Measurements from ENCODE around the gene KCNMA1.

KCNMA1 gene

DNA sequence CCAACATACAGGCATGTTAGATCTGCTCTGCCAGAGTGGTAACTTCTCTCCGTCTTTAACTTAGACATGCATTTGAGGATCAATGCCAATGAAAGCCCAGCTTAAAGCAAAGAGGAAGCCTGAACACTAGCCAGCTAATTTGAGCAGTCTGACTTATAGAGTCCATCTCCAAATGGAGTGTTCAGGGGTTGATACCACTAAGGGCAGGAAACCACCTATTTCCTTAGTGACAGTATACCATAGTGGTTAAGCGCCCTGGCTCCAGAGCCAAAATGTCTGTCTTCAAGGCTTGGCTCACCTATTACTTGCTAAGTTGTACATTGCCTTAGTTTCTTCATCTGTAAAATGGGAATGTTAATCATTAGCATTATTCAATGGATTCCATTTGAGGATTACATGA, 678.5 kb downstream of the KCNMA1 start:
- DNase-seq, result no peak

DNA sequence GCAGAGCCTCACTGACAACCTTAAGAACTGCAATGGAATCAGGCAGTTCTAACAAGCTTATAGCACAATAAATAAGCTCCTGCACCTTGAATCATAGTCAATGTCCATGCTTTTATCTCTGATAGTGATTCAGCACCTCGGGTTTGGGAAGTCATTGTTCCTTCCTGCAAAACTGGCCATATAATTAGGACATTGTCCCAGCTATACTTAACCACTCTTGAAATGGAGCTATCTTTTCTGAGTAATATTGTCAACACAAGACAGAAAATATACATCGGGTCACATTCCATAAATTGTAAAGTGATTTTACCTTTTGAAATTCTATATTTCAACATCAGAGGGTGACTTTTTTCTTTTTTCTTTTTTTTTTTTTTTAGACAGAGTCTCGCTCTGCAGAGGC, 682.8 kb downstream of the KCNMA1 start:
- DNase-seq, result no peak

DNA sequence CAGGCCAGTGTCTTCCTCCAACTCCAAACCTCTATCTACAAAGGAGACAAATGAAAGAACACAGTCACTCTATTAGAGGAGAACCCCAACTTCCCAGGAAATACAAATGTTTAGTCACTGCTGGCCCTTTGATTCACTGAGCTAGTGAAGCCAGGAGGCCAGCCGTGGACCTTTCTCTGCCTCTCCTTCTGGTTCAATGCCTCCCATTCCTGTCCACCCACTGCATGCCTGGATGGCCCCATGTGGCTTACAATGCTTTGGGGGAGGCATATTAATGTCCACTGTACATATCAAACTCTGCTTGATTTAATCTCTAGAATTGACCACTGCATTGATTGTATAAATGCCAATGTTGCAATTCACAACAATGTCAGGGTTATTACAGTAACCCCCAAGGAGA, 687.3 kb downstream of the KCNMA1 start:
- no peak for DNase-seq

DNA sequence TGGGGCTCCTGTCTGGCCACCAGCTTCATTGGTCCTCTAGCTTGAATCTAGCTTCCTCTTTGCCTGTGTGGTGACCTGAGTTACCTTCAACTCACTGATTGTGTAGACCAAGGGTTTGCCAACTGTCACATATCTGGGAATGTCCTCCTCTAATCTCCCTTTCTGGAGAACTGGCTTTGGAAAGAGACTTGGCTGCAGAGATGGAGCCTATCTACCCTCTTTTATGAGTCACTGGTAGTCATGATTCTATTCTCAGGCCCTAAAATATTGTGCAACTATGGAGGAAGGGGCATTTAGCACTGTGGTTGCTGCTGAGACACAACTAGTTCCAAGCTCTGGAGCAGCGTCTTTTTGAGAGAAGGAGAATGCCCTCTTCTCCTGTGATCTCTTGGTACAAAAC, 691.3 kb downstream of the KCNMA1 start:
- no peak for DNase-seq

DNA sequence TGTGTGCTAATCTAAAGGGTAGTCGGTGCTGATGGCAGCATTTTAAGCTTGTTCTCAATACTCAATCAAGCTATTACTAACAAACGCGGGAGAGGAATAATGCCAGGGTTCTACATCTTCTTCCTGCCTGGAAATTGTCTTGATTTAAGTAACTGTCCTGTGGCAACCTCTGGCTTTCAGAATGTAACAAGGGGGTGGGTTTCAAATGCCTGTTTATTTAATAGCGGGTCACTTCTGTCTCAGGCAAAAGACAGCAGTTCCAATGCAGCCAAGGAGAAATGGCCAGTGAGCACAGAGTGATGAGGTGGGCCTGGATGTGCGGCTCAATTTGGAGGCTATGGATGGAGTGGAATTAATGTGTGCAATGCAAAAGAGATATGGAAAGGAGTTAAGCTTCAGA, 692.4 kb downstream of the KCNMA1 start:
- DNase-seq, result no peak

DNA sequence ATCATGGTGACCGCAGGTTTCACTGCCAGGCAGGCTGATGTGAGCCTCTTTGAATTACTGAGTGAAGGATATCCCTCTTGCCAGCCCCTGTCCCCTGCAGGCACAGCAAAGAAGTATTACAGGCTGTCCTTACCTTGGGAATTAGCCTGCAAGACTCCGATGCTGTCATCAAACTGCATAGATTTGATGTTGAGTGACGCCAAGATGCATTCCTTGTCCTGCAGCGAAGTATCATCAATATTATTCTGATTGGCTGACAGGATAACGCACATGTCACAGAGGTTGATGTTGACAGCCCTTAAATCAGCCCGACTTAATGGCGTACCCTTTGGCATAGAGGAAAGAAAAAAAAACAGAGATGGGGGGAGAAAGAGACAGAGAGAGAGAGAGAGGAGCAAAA, 693.0 kb downstream of the KCNMA1 start:
- DNase-seq, result no peak

DNA sequence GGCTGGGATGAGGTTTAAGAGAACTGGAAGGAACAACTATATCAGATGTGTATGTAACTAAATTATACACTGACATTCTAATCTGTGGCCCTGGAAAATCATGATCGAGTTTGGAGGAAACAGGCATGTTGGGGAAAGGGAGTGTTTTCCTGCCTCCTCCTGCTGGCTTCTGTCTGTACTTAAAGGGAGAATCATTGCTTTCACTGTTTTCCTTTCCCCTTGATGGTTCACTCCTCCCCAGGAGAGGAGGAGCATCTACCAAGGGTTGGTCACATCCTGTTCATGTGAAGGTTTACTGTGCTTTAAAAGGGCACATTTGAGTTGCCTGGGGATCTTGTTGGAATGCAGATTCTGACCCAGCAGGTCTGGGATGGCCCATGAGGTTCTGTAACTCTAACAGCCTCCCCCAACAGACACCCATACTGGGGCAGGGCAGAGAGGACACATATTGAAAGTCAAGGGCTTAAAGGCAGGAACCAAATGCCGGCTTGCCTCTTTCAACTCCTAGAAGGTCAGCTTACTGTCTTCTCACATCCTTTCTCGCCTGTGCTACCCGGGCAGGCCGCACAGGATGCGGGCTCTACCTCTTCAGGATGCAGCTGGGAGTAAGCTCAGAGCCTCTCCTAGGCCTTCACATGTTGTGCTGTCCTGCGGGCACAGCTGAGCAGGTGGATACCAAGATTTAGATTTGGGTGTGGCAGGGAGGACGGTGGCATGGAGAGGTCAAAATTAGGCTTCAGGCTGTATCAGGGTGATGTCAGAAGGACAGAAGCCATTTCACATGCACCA, 694.8 kb downstream of the KCNMA1 start:
- DNase-seq, result no peak

DNA sequence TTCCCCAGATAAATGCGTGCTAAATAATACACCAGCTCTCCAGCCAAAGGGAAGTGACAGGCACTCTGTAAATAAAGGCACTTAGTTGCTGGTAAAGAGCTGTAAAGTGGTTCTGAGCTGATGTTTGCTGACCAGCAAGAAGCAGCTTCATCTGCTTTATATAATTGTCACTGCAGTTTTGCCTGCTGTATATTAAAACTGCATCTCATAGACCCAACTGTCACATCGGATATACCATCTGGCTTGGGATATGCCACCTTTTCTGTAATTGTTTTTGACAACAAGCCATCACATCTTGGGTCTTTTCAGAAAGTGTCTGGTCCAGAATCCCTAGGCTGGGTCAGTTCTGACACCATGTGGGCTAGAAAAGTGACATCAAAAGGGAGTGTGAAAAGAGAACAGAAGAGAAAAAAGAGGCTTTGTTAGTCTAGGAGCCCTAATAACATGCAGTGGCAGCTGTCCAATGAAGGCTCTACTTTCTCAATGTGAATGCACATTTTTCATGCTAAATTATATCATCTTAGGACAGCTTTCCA, 697.6 kb downstream of the KCNMA1 start:
- no peak for DNase-seq

DNA sequence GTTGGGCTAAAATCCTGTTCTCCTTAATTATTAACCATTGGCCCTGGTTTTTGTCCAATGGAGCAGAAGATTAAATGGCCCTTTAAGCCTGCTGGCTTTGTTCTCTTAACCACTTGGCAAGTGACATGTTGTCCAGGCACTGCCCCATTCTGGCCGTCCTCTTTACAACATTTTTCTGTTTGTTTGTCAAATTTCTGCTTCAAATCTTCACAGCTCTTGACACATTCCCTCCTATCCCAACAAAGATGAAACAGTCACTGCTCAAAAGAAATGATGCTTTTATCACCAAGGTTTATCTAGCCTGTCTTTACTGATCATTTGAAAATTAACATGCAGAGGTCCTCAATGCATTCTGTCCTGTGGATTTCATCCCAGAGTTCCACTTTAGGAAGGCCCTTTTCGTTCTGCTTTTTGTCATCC, 700.4 kb downstream of the KCNMA1 start:
- no peak for DNase-seq

DNA sequence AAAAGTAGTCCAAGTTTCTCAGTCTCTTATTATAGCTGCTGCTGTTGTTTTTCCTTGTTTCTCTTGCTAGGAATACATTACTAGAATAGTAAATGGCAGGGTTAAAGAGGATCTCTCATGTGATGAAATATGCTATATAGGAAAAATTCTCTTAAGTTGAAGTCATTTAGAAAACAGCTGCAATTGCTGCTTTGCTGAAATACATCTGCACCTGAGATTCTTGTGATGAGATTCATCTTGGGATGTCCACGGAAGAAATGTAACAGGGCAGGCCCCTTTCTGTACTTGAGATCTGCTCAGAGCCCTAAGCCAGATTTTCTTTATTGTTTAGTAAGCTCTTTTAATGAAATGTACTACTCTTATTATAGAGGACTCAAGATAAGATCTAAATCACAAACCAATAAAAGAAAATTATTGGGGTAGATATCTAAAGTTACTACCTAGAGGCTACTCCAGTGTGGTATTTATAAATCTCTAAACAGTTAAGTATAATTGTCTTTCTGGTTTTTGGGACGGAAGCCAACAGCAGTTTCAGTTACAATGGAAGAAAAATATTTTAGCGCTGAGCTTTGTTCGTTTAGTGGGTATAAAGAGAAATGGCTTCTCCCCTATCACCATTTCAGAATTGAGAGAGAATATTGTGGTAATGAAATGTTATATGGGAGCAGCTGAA, 701.5 kb downstream of the KCNMA1 start:
- DNase-seq, result no peak

DNA sequence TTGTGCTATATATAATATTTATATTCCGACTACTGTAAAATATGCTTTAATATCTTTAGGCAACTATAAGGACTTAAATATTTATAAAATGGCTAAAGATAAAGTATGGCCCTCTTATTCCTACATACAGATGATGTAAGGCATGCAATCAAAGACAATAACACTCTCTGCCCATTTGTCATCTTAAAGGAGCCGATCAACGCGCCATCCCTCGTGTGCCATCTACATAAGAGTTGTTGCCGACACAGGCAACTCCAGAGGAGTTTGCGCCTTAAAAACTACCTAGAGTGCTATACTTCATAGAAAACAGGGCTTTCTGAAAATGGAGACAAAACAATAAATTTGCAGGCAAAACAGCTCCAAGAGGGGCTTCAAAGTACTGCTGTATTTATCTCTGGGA, 709.0 kb downstream of the KCNMA1 start:
- DNase-seq, result no peak

DNA sequence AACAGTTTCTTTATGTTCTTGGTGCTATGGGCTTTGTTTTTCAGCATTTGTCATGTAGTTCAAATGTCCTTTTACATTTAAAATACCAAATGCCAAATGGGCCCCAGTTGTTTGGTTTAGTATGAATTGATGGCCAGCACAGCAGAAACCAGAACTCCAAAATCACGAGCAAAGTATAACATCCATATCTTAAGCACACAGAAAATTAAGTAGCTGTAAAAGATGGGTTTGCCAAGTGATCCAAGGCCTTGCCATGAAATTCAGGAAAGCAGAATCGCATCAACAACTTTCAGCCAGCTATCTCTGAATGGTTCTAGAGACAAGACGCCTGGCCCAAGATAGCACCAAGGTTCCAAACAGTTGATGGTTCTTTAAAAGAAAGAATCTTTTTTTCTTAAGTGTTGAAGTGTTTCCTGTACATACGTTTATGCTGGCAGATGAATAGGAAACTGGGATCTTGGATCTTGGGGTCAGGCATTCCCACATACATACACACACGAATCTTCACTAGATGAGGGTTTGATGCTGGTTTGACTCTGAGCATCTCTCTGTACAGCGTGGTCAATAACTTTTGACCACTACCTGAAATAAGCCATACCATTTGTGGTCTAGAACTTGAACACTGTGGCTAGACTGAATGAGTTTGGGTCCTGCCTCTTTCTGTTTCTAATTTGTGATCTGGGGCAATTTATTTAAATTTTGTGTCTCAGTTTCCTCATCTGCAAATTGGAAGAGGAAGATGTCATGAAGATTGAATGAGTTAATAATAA, 711.8 kb downstream of the KCNMA1 start:
- no peak for DNase-seq

DNA sequence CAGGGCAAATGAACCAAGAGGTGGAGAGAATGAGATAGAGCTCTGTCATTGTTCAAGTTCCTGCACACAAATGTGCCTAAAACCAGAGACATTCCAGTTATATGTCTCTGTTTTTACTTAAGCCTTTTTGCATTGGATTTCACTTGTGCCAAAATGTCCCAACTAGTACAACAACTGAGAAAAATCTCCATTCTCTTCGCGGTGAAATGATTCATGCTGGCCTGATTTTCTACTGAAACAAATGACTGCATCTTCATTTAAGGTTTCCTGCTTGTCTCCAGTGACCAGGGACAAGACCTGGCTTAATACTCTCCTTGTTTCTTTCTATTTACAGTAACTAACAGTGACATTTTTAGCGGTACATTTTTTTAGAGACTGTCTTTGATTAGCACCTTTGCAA, 714.9 kb downstream of the KCNMA1 start:
- no peak for DNase-seq

DNA sequence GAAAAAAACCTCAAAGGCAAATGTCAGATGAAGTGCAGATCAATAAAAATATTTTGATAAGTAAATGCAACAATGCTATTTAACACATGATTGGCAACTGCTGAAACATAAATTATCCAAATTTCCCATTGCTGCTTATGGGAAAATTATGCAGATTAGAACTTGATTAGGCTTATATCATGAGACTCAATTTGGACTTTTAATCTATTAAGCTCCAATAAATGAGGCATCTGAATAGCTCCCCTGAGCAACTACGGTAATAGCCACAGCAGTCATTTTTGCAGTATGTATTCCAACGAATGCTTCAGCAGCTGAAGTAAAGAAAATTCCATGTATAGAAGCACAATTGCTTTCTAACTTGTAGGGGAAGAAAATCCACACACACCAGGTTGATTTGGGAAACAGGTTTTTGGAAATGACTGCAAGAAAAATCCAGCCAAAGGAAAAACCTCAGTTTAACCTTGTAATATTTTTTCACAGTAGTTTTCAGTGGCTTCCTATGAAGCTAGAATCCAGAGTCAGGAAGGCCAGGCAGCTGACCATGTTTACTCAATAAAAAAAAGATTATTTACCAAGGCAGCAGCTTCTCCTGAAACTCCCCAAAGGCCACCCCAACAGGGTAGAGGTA, 716.1 kb downstream of the KCNMA1 start:
- no peak for DNase-seq

DNA sequence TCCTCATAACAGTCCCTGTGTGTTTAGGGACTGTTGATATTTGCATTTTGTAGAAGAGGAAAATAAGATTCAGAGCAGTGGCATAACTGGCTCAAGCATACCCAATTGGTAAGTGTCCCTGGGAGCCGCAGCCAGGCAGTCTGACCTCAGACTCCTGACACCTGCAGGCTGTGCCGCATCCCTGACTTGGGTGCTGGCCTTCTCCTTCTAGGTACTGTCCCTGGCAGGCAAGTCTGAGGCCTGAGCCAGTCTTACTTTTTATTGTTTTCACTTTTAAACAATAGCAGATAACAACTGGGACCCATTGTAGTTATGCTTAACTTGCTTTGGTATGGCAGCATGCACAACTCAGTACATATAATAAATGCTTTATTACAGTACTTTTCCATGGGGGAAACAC, 717.0 kb downstream of the KCNMA1 start:
- DNase-seq, result no peak

DNA sequence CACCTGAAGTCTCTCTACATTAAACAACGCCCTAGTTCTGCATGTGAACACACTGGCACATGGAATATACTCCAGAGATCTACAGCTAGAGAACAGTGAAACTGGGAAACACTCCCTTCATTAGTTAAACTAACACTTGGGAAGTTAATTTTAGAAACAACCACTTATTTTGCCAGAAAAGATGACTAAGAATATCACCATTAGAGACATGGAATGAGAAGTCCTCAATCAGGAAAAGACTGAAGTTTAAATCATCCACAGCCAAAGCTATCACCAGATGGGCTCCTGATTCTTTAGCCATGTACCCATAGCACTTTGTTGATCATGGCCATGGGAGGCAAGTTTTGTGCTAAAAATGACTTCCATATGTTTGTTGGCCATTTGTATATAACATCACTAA, 719.5 kb downstream of the KCNMA1 start:
- no peak for DNase-seq

DNA sequence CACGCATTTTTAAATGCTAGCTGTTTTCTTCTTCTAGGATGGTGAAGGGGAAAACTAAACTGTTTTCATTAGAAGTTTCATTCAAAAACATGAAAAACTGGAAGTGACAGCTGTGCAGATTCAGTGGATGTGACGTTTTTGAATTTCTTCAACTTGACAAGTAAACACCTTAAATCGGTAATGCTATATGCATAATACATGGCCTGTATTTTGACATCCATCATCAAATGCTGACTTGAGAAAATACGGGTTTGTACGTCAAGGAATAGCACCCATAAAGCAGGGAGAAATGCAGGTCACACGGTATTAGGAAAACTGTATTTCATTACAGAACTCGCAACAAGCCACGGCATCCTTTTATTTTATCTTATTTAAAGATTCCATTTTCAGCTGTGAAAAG, 720.5 kb downstream of the KCNMA1 start:
- no peak for DNase-seq

DNA sequence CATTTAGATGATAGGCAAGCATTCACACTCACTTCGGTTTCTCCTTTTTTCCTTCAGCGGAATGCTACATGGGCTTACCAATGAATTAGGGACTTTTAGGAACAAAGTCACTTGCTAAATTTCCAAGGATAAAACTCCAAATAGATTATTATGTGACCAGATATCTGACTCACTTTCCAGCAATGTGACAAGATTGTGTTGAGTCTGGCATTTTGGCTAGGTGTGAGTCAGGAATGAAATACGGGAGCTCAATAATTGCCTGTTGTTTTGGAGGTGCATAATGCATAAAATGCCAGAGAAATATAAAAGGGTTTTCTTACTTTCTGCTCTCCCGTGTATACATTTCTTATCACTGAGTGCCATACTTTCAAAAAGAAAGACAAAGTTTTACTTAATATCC, 721.1 kb downstream of the KCNMA1 start:
- DNase-seq, result no peak

DNA sequence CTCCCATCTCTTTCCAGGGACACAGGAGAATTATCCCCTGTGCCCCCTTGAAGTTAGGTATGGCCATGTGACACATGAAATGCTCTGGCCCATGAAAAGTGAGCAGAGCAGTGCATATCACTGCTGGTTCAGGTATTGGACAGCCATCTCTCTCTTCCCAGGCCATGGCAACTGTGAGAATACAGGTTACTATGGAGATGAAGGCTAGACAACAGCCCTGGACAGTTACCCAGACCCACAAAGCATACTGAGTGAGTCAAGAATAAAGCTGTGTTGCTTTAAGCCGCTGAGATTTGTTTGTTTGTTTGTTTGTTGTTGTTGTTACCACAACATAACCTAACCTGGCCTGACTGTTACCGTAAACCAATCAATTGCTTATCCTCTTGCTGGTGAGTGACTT, 722.3 kb downstream of the KCNMA1 start:
- no peak for DNase-seq

DNA sequence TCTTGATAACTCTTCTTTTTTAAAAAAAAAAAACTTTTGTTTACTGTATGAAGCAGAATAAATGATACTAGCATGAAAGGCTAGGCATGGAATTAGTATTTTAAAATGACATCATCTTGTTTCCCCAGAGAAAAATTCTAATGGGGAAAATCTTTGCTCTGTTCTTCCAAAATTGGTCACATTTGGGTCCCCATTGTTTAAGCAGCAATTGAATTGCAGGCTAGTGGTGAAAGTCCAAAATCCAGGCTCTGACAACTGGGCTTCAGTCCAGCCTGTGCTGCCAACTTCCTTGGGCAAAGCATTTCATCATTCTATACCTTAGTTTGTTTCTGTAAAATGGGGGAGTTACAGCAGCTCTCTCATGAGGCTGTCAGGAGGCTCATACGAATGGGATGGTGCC, 726.4 kb downstream of the KCNMA1 start:
- DNase-seq, result no peak

DNA sequence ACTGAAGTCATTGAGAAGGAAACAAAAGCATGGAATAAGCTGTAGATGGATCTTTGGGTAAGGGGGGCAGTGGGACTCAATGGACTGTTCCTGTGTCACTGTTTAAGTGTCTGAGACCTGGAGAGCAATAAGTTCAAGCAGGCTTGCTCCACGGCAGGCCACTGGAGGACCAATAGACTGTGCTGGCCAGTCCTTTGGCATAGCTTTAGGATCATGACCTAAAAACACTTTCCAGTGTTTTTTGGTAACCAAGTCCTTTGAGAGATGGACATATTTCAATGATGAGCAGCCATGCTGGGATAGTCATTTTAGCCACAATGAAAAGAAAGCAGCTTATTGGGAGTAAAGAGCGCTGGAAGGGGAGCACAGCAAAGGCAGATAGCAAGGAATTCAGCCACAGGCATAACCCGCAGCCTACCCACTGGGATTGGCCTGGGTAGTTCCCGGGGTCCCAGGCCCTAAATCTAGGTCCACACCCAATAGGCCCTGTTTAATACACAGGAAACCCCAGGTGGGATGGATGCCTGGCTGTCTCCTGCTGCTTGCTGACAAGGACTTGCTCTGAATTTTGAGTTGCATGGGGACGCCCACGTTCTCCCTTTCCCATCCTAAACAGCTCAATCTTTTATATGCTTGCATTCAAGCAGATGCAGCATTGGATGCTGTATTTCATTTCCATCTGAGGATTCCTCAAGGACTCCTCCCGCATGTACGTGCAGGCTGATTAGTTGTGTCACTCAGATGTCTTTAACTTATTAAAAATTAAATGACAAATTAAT, 727.2 kb downstream of the KCNMA1 start:
- DNase-seq, result no peak

DNA sequence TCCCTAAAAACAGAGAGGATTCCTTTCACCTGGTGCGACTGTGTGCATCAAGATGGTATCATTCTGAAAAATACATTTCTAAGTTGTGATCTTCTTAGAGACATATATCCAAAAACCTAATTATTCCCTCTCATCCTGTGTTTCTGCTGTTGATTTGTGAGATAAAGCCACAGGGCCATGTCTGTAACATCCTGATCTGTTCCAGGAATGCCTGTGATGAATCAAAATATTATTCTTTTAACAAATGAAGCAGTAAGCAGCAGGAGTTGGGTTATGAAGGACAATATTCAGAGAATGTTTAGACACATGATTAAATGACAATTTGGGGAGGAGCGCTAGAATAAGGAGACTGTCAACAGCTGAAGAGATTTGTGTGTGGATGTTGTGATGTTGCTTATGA, 731.4 kb downstream of the KCNMA1 start:
- no peak for DNase-seq
